ENCODE results near the gene SLC8B1.

DNA sequence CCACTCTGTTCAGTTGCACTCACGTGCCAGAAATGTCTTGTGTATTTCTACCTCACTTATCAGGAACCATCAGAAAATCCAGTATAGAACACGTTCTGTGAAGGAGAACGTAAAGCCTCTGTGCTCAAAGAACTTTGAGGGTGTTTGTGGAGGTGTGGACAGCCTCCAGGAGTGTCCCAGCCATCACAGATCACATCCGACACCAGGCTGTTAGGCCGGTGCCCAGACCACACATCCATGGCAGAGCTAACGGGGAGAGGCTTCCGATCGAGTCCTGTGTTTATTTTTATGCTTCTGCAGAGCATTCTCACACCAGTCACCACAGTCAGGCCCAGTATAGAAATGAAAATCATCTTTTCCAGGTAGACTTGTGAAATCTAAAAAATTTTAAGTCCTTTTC is 60.1 kb downstream of the SLC8B1 start:
- TF ChIP-seq, protein P1, sequence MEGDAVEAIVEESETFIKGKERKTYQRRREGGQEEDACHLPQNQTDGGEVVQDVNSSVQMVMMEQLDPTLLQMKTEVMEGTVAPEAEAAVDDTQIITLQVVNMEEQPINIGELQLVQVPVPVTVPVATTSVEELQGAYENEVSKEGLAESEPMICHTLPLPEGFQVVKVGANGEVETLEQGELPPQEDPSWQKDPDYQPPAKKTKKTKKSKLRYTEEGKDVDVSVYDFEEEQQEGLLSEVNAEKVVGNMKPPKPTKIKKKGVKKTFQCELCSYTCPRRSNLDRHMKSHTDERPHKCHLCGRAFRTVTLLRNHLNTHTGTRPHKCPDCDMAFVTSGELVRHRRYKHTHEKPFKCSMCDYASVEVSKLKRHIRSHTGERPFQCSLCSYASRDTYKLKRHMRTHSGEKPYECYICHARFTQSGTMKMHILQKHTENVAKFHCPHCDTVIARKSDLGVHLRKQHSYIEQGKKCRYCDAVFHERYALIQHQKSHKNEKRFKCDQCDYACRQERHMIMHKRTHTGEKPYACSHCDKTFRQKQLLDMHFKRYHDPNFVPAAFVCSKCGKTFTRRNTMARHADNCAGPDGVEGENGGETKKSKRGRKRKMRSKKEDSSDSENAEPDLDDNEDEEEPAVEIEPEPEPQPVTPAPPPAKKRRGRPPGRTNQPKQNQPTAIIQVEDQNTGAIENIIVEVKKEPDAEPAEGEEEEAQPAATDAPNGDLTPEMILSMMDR (IDR thresholded peaks at IDR 0.05) = no peak
- TF ChIP-seq EZH2 (IDR thresholded peaks at IDR 0.05) = no peak
